Activated T-helper 1 cell treated with anti-CD3 and anti-CD28 coated beads, Interleukin-2, amount 50 U/mL, for 16 hours (primary cell): Measurements from ENCODE around the gene SRA1.
A peak's percentile ranks its signal among the peaks of the same experiment; 100 is the strongest.

Experiments used
- DNase-seq, 2 donors: peaks; one replicate each; pipeline ENCODE4 v3.0.0-alpha.2; 2020; ENCODE audit warnings: low read depth in 1 of 2, low spot score in 1 of 2

SRA1 gene

GRCh38 chr5:140550147-140551079, 6.9 kb downstream of the SRA1 start:
- DNase-seq = no peak

- no peak for DNase-seq
These were observed 7.8 kb downstream of the SRA1 start for GRCh38 chr5:140549237-140550144.

- no peak for DNase-seq
These were observed 8.5 kb downstream of the SRA1 start for GRCh38 chr5:140548791-140549190.

- no peak for DNase-seq
These were observed 9.0 kb downstream of the SRA1 start for GRCh38 chr5:140548300-140548688.

- peak; percentile 75 to 78 for DNase-seq
These were observed 9.6 kb downstream of the SRA1 start, which contains the start of gene EIF4EBP3 for GRCh38 chr5:140547508-140548299. TSS of gene EIF4EBP3 (plus strand) at chr5:140547662. CDS start at chr5:140547738, 76 bp downstream.

GRCh38 chr5:140546851-140547507, 10.3 kb downstream of the SRA1 start:
- DNase-seq = no peak

- no peak for DNase-seq
These were observed 11.7 kb downstream of the SRA1 start for GRCh38 chr5:140545606-140546005.

- DNase-seq = no peak
These were observed 12.3 kb downstream of the SRA1 start for GRCh38 chr5:140544986-140545385.

- DNase-seq = no peak
These were observed 14.3 kb downstream of the SRA1 start for GRCh38 chr5:140542972-140543371.

GRCh38 chr5:140540227-140540626, 17.0 kb downstream of the SRA1 start:
- DNase-seq = no peak

- no peak for DNase-seq
These were observed 33.3 kb downstream of the SRA1 start for GRCh38 chr5:140524003-140524402.

- DNase-seq = no peak
These were observed 44.1 kb downstream of the SRA1 start for GRCh38 chr5:140513124-140513523.

GRCh38 chr5:140509898-140510297, 47.4 kb downstream of the SRA1 start:
- no peak for DNase-seq

GRCh38 chr5:140502834-140503233, 54.4 kb downstream of the SRA1 start:
- DNase-seq = no peak
